HEK293T (cell line): ENCODE results near the gene CYP11A1.

Experiments used
- BHLHE40 ChIP-seq: fragments of 450-650 bp; IDR thresholded peaks from 2 replicates; pipeline ENCODE4 v1.6.1; 2016; ENCODE audit warnings: mild to moderate bottlenecking, moderate library complexity, borderline replicate concordance
- ELF4 ChIP-seq: fragments of 450-650 bp; IDR thresholded peaks from 2 replicates; pipeline ENCODE4 v1.6.1; 2017; ENCODE audit warnings: antibody characterized with exemption
- FOXM1 ChIP-seq: fragments of 450-650 bp; IDR thresholded peaks from 2 replicates; pipeline ENCODE4 v1.6.1; 2017; ENCODE audit warnings: mild to moderate bottlenecking, borderline replicate concordance
- NFRKB ChIP-seq: fragments of 450-650 bp; IDR thresholded peaks from 2 replicates; pipeline ENCODE4 v1.6.1; 2016; ENCODE audit warnings: mild to moderate bottlenecking, moderate library complexity
- SP1 ChIP-seq: fragments of 450-650 bp; IDR thresholded peaks from 2 replicates; pipeline ENCODE4 v1.6.1; 2017
- SUZ12 ChIP-seq: fragments of 450-650 bp; IDR thresholded peaks from 2 replicates; pipeline ENCODE4 v1.6.1; 2016; ENCODE audit warnings: mild to moderate bottlenecking

- no peak for TF ChIP-seq FOXM1
- TF ChIP-seq ELF4, result no peak
- no peak for TF ChIP-seq SP1
- TF ChIP-seq BHLHE40, result no peak
- TF ChIP-seq NFRKB, result no peak
- no peak for TF ChIP-seq SUZ12
Measured at GRCh38 chr15:74317820-74318375, 49.5 kb downstream of the CYP11A1 start.
